ENCODE measurements around the gene ADAM8.

GRCh38 chr10:133242611-133243356 lies 33.9 kb downstream of the ADAM8 start:
- no peak for TF ChIP-seq EZH2phosphoT487 (IDR thresholded peaks at IDR 0.05; ENCODE audit: borderline replicate concordance, low read depth, low read length)
- no peak for TF ChIP-seq CTCF (conservative IDR thresholded peaks at IDR 0.05; ENCODE audit: low read length)

All from OCI-LY7 (cell line).